SIG-M5 treated with dmso at 0.1 percent for 504 hours (cell line): ENCODE results near the gene SVIL.
"Not testable (repeated sequence)": the region's sequence is repeated elsewhere in the genome, so short reads cannot be mapped to it uniquely, and the experiment has no call there.

ENCODE experiments used
- DNase-seq: peaks from one replicate; lab custom pipeline; 2025; ENCODE audit not compliant: unreplicated experiment; lab: John Stamatoyannopoulos, UW

The SVIL gene

GRCh38 chr10:29606693-29607092 lies 28.1 kb downstream of the SVIL start:
- not testable (repeated sequence) for DNase-seq

GRCh38 chr10:29604291-29604825 lies 30.4 kb downstream of the SVIL start:
- no peak for DNase-seq

DNA sequence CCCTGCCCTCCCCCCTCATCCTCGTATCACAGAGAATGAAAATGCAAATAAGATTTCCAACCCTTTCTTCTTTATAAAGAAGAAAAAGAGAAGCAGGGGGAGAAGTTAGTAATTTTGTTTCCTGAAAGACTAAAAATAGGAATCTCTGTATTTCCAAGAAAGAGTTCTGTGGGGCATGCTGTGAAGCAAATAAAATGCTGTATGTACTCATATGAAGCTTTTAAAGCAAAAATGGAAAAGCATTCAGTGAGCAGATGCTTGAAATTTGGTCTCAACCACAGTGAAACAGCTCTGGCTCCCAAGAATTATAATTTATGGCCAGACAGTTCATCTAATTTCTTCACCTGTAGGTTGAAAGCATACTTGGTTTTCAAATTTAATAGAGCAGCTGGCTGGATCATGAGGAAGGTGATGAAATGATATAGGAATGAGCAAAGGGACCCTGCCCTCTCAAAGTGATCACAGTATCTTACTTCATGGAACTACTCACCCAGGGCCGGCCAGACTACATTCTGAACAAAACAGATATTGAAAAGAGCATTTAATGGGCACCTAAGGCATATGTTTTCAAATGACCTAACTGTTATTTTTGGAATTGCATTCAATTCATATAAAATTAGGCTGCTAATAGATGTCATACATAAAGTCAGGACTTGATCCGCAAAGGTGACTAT lies 31.4 kb downstream of the SVIL start:
- no peak for DNase-seq

- no peak for DNase-seq
Measured at GRCh38 chr10:29600821-29601220, 34.0 kb downstream of the SVIL start.

DNA sequence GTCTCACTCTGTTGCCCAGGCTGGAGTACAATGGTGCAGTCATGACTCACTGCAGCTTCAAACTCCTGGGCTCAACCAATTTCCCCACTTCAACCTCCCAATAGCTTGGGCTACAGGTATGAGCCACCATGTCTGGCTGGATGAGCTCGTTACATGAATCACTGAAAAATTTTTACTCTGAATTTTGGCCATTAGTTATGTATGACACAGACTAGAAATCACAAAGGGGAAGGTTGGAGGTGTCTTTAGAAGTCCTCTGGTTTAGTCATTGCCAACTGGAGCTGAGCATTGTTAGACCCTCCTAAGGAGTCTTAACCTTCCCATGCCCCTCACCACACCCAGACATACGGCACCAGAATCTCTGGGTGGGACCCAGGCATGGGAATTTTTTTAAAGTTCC lies 34.7 kb downstream of the SVIL start:
- DNase-seq, result no peak

DNA sequence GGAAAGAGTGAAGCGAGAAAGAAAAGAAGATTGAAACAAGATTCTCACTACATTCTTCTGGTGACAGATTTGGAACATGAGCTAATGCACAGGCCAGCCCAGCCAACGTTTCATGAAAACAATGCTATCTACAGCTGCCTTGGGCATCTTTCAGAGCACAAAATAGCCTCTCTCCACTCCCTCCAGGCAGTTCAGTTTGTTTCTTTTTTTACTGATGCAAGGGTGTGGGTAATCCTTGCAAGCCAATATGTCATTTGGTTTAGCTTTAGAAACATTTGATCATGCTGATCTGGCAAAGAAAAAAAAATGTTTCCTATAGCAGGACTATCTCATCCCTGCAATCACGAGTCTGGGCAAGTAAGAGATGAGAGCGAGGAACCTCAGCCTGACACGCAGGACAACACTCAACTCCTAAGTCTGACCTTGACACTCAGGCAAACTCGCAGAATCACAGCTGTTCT lies 35.9 kb downstream of the SVIL start:
- DNase-seq, result no peak

GRCh38 chr10:29596826-29597225 lies 37.9 kb downstream of the SVIL start:
- DNase-seq, result no peak

DNA sequence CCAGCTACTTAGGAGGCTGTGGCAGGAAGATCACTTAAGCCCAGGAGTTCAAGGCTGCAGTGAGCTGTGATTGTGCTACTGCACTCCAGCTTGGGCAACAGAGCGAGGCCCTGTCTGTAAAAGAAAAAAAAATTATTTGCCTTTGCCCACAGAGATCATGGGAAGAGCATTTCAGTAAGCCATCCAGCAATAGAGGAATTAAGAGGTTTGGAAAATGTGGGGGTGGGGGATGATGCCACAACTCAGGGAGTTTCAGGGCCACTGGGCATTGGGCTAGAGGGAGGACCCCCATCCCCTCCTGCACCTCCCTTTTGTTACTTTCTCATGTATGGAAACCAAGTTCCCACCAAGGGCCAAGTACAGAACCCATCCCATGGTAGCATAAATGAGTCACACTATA lies 38.4 kb downstream of the SVIL start:
- no peak for DNase-seq

DNA sequence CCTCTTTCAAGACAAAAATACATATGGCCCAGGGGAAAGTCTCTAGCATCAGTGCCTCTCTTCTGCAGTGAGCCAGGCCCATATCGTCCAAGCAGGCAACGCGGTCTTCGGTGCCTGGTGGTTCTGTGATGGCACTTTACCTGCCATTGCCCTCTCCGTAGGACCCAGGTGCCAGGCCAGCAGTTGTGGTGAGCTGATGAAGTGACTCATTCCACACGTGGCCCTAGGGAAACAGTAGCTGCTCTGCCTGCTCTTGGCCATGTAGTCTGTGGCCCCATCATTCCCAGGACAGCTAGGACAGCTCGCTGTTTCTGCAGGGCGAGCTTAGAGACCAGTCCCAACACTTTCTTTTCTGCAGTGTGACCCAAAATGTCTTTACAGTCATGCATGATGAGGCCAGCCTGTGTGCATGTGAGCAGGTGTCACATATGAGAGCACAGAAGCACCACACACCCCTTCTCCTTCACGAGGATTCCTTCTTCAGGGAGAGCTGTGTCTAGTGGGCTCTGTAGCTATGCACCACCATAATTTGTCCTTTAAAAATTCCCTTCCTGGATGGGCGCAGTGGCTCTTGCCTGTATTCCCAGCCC lies 39.0 kb downstream of the SVIL start:
- no peak for DNase-seq

DNA sequence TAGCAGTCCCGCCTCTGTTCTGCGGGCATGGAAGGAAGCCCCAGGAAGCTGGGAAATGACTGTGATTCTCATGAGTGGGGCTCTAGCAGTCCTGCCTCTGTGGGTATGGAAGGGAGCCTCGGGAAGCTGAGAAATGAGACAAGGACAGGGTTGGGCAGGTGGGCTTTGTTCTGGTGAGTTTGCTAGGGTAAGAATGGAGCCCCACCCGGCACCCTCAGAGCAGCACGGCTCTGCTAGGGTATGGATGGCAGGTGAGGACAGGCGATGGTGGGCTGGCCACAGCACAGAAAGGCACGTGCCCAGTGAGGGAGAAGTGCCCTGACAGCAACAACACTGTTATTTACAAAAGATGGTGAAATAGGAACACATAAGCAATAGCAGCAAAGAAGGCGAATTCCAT lies 39.6 kb downstream of the SVIL start:
- DNase-seq, result no peak

- no peak for DNase-seq
Measured at GRCh38 chr10:29591651-29591968, 43.2 kb downstream of the SVIL start.

- DNase-seq, result no peak
Measured at GRCh38 chr10:29590915-29591650, 43.7 kb downstream of the SVIL start.

- no peak for DNase-seq
Measured at GRCh38 chr10:29588629-29589421, 45.9 kb downstream of the SVIL start.

DNA sequence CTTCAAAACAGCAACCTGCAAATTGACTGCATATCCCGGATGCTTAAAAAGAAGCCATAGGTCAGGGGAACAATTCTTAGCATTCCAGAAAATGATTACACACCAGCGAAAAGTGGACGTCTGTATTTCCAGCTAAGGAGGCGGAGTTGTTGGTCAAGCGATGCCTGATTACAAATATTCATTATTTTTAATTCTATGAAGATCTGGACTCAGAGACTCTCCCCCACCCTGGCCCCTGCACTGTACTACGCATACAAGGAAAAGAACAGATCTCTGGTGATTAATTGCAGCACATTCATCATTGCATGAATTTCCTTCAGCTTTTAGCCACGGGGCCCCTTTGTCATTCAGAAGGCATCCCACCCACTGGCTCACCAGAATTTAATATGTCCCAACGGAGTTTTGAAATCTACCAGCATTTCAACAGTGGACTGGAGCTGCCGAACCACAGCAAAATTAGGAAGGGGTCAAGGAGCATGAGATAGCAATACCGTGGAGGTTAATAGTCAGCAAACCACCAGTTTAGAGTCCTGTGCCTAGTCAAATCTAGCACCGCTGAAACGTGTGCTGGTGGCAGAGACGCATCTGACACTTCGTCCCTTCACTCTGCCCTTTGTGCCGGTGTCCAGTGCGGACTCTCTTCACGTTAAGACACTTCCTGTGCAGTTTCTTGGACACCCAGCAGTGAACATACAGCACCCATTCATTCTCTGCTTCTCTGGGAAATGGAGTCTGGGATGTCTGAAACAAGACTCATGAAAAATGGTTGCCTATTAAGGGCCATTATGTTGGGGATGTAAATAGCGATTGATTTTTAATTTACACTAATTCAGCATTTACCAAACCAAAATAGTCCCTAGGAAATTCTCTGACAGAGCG lies 46.8 kb downstream of the SVIL start:
- DNase-seq, result not testable (repeated sequence)

DNA sequence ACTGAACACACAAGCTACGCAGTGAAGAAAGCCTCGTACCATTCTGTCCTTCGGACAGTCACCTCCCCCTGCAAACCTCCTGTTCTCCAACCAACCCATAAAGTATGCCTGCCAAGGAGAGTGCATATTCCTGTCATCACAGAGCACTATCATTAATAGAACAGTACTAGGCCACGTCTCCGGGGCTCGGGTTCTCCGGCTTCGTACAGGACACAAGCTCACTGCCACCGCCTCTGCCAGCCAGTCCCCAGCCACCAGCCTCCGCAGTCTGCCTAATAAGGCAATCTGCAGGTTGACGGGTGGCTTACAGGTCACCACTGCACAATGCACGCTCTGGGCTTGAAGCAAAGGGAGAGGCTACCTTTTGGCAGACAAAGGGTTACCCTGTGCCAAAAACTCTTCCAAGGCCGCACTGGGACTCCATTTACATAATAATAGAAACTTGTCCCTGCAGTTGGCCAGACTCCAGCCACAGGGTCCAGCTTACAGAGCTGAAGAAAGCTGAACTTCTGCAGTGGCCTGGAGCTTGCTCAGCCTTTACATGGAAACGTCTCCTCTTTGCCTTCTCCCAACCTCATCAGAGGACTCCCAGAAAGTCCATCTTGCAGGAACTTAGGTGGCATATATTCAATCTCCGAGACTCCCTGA lies 47.5 kb downstream of the SVIL start:
- not testable (repeated sequence) for DNase-seq

DNA sequence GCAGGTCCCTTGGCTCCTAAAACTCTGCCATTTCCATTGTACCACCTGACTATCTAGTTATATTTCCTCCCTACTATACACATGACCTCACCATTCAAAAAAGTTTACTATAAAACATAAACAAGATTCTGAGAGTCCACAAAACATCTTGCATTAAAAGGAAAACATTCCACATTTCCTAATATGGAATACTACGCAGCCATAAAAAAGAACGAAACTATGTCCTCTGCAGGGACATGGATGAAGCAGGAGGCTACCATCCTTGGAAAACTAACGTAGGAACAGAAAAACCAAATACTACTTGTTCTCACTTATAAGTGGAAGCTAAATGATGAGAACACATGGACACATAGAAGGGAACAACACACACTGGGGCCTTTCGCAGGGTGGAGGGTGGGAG lies 48.3 kb downstream of the SVIL start:
- DNase-seq, result no peak

GRCh38 chr10:29585488-29585976 lies 49.2 kb downstream of the SVIL start:
- no peak for DNase-seq

GRCh38 chr10:29584436-29584835 lies 50.3 kb downstream of the SVIL start:
- no peak for DNase-seq

- no peak for DNase-seq
Measured at GRCh38 chr10:29583674-29584073, 51.1 kb downstream of the SVIL start.

DNA sequence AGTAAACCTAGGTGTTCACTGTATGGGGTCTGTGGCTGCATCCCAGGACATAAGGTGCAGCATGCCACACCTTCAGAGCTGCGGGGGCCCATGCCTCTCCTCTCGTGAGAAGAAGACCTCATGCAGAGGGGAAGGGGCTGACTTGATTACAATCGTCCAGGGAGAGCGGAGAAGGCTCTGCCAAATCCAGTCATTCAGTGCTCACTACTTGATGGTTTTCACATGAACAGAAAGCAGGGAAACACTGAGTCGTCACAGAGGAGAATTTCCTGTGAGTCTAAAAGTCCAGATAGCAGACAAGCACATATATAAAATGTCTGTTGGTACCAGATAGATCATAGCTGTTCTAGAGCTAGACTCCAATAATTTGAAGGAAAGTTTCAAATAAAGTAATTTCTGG lies 52.0 kb downstream of the SVIL start:
- not testable (repeated sequence) for DNase-seq
